Astrocyte (in vitro differentiated cells and primary cell): ENCODE results near the gene FGFBP3. TPM values are rescaled to one million over a fixed set of nuclear protein-coding genes. Genes with fewer than 3 reads are reported as not detected.

Experiments used
- DNase-seq: peaks from one replicate; pipeline ENCODE4 v3.0.0-alpha.2; 2010; ENCODE audit warnings: low read depth
- FAIRE-seq: peaks from 2 replicates; lab custom pipeline; 2011; peaks lifted over from hg19 to GRCh38; lab: Jason Lieb, UNC
- H2AFZ ChIP-seq: 2 replicates; pipeline ENCODE4 v1.6.0; 2012; ENCODE audit warnings: low read depth, low read length, inconsistent platforms
- H3K27ac ChIP-seq: 2 replicates; pipeline ENCODE4 v1.5.1; 2011; ENCODE audit warnings: low read depth, low read length, inconsistent platforms
- H3K27me3 ChIP-seq: 2 replicates; pipeline ENCODE4 v1.6.0; 2011; ENCODE audit warnings: low read length, inconsistent platforms; ENCODE audit not compliant: insufficient read depth
- H3K36me3 ChIP-seq: 2 replicates; pipeline ENCODE4 v1.5.1; 2011; ENCODE audit warnings: low read length, inconsistent platforms; ENCODE audit not compliant: insufficient read depth
- H3K4me1 ChIP-seq: 2 replicates; pipeline ENCODE4 v1.5.1; 2011; ENCODE audit warnings: low read length, inconsistent platforms; ENCODE audit not compliant: insufficient read depth
- H3K4me2 ChIP-seq: 2 replicates; pipeline ENCODE4 v1.6.0; 2012; ENCODE audit warnings: low read length, inconsistent platforms
- H3K4me3 ChIP-seq: 2 replicates; pipeline ENCODE4 v1.5.1; 2011; ENCODE audit warnings: low read depth, mild to moderate bottlenecking, low read length, inconsistent platforms; ENCODE audit not compliant: insufficient read depth
- H3K79me2 ChIP-seq: 2 replicates; pipeline ENCODE4 v1.6.0; 2012; ENCODE audit warnings: mild to moderate bottlenecking, low read length, inconsistent platforms; ENCODE audit not compliant: insufficient read depth
- H3K9ac ChIP-seq: 2 replicates; pipeline ENCODE4 v1.6.0; 2012; ENCODE audit warnings: mild to moderate bottlenecking, low read length, inconsistent platforms
- H3K9me3 ChIP-seq: 2 replicates; pipeline ENCODE4 v1.5.1; 2012; ENCODE audit warnings: low read depth, mild to moderate bottlenecking, low read length, inconsistent platforms; ENCODE audit not compliant: insufficient read depth
- H4K20me1 ChIP-seq: 2 replicates; pipeline ENCODE4 v1.6.0; 2012; ENCODE audit warnings: low read length, inconsistent platforms; ENCODE audit not compliant: insufficient read depth
- H3K27ac Mint-ChIP-seq: one replicate; pipeline ENCODE4 v1.8.0; 2021; ENCODE audit warnings: mild to moderate bottlenecking, mixed read lengths; ENCODE audit not compliant: unreplicated experiment
- H3K27me3 Mint-ChIP-seq: one replicate; pipeline ENCODE4 v1.8.0; 2021; ENCODE audit warnings: low read depth, mixed read lengths; ENCODE audit not compliant: unreplicated experiment
- H3K36me3 Mint-ChIP-seq: one replicate; pipeline ENCODE4 v1.8.0; 2021; ENCODE audit warnings: low read depth, mixed read lengths; ENCODE audit not compliant: unreplicated experiment
- H3K4me1 Mint-ChIP-seq: one replicate; pipeline ENCODE4 v1.8.0; 2021; ENCODE audit warnings: low read depth, mixed read lengths; ENCODE audit not compliant: unreplicated experiment
- H3K4me3 Mint-ChIP-seq: one replicate; pipeline ENCODE4 v1.8.0; 2021; ENCODE audit warnings: mild to moderate bottlenecking, moderate library complexity, mixed read lengths; ENCODE audit not compliant: unreplicated experiment
- H3K9me3 Mint-ChIP-seq: one replicate; pipeline ENCODE4 v1.8.0; 2021; ENCODE audit warnings: mild to moderate bottlenecking, mixed read lengths; ENCODE audit not compliant: unreplicated experiment
- EZH2 ChIP-seq: IDR thresholded peaks from 2 replicates; pipeline ENCODE4 v1.6.1; 2012; ENCODE audit warnings: mild to moderate bottlenecking, low read length, inconsistent platforms; ENCODE audit not compliant: insufficient read depth
- total RNA-seq: library from RNA; stranded (reverse); gene quantifications from 2 replicates; pipeline ENCODE4 v1.2.1, GENCODE V29; 2021
- TF ChIP-seq, protein P1 (sequence below): IDR thresholded peaks from 2 replicates; pipeline ENCODE4 v1.5.1; 2011; ENCODE audit warnings: low read depth, mild to moderate bottlenecking, inconsistent platforms, low read length, moderate library complexity; ENCODE audit not compliant: insufficient read depth

FGFBP3 gene
- total RNA-seq, 1 donor from 2014 or later, result 3.3 TPM

DNA sequence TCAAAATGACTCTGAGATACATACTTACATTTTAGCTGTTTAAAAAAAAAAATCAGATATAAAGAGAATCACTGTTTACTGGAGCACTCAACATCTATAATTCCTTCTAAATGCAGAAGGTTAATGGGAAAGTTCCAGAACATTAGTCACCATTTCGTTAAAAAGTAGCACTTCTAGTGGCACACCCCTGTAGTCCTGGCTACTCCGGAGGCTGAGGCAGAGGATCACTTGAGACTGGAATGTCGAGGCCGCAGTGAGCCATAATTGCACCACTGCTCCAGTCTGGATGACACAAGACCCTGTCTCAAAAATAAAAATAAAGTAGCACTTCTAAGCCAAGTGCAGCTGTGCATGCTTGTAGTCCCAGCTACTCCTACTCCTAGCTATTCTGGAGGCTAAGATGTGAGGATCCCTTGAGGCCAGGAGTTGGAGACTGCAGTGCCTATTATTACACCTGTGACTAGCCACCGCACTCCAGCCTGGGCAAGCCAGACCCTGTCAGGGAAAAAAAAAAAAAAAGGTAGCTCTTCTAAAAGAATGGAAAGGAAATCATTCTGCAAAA is 2.2 kb downstream of the FGFBP3 start:
- H3K79me2 ChIP-seq, result no peaks in the 10 kb centered on the region
- peaks cover 7% of the 10 kb centered on the region for H4K20me1 ChIP-seq
- no peak for TF ChIP-seq EZH2
- TF ChIP-seq, protein P1, sequence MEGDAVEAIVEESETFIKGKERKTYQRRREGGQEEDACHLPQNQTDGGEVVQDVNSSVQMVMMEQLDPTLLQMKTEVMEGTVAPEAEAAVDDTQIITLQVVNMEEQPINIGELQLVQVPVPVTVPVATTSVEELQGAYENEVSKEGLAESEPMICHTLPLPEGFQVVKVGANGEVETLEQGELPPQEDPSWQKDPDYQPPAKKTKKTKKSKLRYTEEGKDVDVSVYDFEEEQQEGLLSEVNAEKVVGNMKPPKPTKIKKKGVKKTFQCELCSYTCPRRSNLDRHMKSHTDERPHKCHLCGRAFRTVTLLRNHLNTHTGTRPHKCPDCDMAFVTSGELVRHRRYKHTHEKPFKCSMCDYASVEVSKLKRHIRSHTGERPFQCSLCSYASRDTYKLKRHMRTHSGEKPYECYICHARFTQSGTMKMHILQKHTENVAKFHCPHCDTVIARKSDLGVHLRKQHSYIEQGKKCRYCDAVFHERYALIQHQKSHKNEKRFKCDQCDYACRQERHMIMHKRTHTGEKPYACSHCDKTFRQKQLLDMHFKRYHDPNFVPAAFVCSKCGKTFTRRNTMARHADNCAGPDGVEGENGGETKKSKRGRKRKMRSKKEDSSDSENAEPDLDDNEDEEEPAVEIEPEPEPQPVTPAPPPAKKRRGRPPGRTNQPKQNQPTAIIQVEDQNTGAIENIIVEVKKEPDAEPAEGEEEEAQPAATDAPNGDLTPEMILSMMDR, result no peak
- Mint-ChIP-seq H3K9me3 (no peaks in the 10 kb centered on the region), H3K27ac (no peak overlapping the region), H3K27me3 (no peaks in the 10 kb centered on the region), H3K4me1 (peaks cover 9% of the 10 kb centered on the region), H3K36me3 (no peaks in the 10 kb centered on the region), H3K4me3 (peak overlapping the region; percentile 91)
- peak overlapping the region; percentile 79 for H3K4me3 ChIP-seq
- H2AFZ ChIP-seq, result no peak overlapping the region
- H3K4me1 ChIP-seq, result peaks cover 9% of the 10 kb centered on the region
- no peak for FAIRE-seq
- DNase-seq, result peak; percentile 48
- peak overlapping the region; percentile 91 for H3K4me2 ChIP-seq
- no peaks in the 10 kb centered on the region for H3K27me3 ChIP-seq
- no peak overlapping the region for H3K9ac ChIP-seq
- H3K9me3 ChIP-seq, result no peaks in the 10 kb centered on the region
- H3K27ac ChIP-seq, result no peak overlapping the region
- H3K36me3 ChIP-seq, result no peaks in the 10 kb centered on the region

DNA sequence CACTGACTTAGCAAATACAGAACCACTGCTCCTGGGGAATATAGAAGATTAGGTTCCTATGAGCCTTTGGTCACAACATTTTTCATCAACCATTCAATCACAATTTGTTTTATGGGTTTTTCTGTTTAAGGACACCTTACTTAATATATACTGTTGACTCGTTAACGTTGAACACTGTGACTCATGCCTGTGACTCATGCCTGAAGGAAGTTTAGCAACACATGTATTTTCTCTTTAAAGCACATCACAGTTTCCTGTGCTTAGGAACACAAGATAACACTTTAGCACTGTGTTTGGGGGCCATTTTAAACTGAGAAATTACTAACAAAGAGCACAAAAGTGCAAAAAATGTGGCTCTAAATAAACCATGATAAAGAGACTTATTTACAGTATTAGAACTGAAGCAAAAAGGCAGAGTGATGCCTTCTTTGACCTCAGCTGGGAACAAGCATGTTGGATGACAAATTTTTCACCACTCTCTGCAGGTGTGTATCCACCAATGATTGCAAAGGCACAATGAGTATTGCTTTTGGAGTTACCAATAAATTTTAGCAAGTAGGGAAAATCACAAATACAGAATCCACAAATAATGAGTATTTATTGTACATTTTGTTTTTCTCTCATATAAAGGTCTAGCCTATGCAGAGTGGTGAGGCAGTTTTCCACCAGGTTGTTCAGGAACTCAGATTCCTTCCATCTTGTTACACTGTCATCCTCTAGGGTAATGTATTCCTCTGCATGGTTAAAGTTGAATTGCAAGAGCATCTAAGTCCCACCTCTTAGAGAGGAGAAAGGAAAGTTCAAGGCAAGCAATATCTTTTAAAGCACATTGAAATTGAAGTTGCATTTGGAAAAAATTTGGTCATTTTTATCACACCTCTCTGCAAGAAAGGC is 7.3 kb downstream of the FGFBP3 start:
- Histone ChIP-seq H2AFZ (no peak overlapping the region), H3K4me1 (peaks cover 15% of the 10 kb centered on the region), H3K4me3 (peak overlapping the region; percentile 4), H3K27me3 (no peaks in the 10 kb centered on the region), H3K9ac (peak overlapping the region; percentile 4), H3K27ac (peak overlapping the region; percentile 44), H3K4me2 (peak overlapping the region; percentile 54), H3K9me3 (no peaks in the 10 kb centered on the region), H3K36me3 (no peaks in the 10 kb centered on the region), H3K79me2 (no peaks in the 10 kb centered on the region), H4K20me1 (no peaks in the 10 kb centered on the region)
- DNase-seq (peak; percentile 90), FAIRE-seq (no peak)
- H3K9me3 Mint-ChIP-seq, result no peaks in the 10 kb centered on the region
- peaks cover 8% of the 10 kb centered on the region for H3K4me1 Mint-ChIP-seq
- no peak for TF ChIP-seq EZH2
- TF ChIP-seq, protein P1, result no peak
- H3K27ac Mint-ChIP-seq, result no peak overlapping the region
- H3K4me3 Mint-ChIP-seq, result no peak overlapping the region
- H3K27me3 Mint-ChIP-seq, result no peaks in the 10 kb centered on the region
- H3K36me3 Mint-ChIP-seq, result no peaks in the 10 kb centered on the region

DNA sequence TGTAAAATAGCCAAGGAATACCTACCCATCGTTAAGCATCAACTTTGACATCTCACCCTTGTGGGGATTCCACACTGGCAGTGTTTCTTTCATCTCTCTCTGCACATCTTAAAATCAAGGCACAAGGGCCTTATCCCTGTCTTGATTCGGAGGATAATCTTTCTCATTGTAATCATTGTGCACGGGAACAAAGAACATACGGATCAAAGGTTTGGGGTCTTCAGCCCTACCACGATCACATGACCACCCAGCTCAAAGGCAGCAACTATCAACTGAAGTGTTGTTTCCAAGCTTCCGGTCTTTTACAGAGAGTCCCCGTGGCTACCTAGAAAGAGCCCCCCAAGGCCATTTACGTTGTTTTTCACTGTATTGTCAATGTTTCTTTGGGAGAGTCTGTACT is 11.9 kb downstream of the FGFBP3 start:
- no peak overlapping the region for H3K4me2 ChIP-seq
- Mint-ChIP-seq H3K4me1 (peaks cover 4% of the 10 kb centered on the region), H3K27ac (no peak overlapping the region), H3K36me3 (no peaks in the 10 kb centered on the region), H3K4me3 (no peak overlapping the region), H3K27me3 (no peaks in the 10 kb centered on the region), H3K9me3 (no peaks in the 10 kb centered on the region)
- no peak overlapping the region for H3K27ac ChIP-seq
- H3K9ac ChIP-seq, result no peak overlapping the region
- H3K36me3 ChIP-seq, result no peaks in the 10 kb centered on the region
- DNase-seq (no peak), FAIRE-seq (no peak)
- no peaks in the 10 kb centered on the region for H3K79me2 ChIP-seq
- no peak for TF ChIP-seq EZH2
- TF ChIP-seq, protein P1, result no peak
- H4K20me1 ChIP-seq, result no peaks in the 10 kb centered on the region
- no peaks in the 10 kb centered on the region for H3K9me3 ChIP-seq
- H3K4me3 ChIP-seq, result no peak overlapping the region
- peaks cover 12% of the 10 kb centered on the region for H3K4me1 ChIP-seq
- H3K27me3 ChIP-seq, result no peaks in the 10 kb centered on the region
- H2AFZ ChIP-seq, result no peak overlapping the region
